Mucosa of stomach (tissue), 1 donor: ENCODE data around the gene PUS10.

Experiments used
- H3K27me3 ChIP-seq: one replicate; pipeline ENCODE4 v1.7.0; 2013; ENCODE audit warnings: mild to moderate bottlenecking, low read length; ENCODE audit not compliant: control insufficient read depth, insufficient read depth
- H3K36me3 ChIP-seq: one replicate; pipeline ENCODE4 v1.7.0; 2013; ENCODE audit warnings: low read length; ENCODE audit not compliant: control insufficient read depth, insufficient read depth
- H3K4me1 ChIP-seq: one replicate; pipeline ENCODE4 v1.7.0; 2013; ENCODE audit warnings: mild to moderate bottlenecking, low read length; ENCODE audit not compliant: control insufficient read depth, insufficient read depth
- H3K4me3 ChIP-seq: one replicate; pipeline ENCODE4 v1.7.0; 2013; ENCODE audit warnings: low read length
- H3K9ac ChIP-seq: one replicate; pipeline ENCODE4 v1.7.0; 2013; ENCODE audit warnings: mild to moderate bottlenecking, low read length, moderate library complexity
- H3K9me3 ChIP-seq: one replicate; pipeline ENCODE4 v1.7.0; 2013; ENCODE audit warnings: mild to moderate bottlenecking, low read length, moderate library complexity; ENCODE audit not compliant: control insufficient read depth
- donor health status: Pancreatic carcinoma.

PUS10 gene

GRCh38 chr2:60963190-60963589, 54.9 kb downstream of the PUS10 start:
- Histone ChIP-seq H3K9ac (no peak overlapping the region), H3K4me1 (no peaks in the 10 kb centered on the region), H3K4me3 (no peak overlapping the region), H3K36me3 (no peaks in the 10 kb centered on the region), H3K9me3 (no peaks in the 10 kb centered on the region), H3K27me3 (no peaks in the 10 kb centered on the region)

DNA sequence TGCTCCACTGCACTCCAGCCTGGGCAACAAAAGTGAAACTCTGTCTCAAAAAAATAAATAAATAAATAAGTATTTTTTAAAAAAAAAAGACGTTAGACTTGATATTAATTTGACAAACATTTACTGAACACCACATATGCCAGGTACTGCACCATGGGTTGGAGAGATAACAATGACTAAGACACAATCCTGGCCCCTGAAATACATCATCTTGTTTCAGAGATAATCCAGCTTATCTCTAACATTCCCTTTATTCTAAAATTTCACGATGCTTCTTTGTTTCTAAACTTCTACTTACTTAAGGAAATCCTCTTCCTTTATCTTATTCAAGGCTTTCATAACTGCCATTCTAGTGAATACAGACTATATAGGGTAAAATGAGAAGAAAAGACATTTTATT, 55.5 kb downstream of the PUS10 start:
- no peak overlapping the region for H3K4me3 ChIP-seq
- H3K9me3 ChIP-seq, result no peaks in the 10 kb centered on the region
- H3K9ac ChIP-seq, result no peak overlapping the region
- peaks cover 6% of the 10 kb centered on the region for H3K4me1 ChIP-seq
- H3K27me3 ChIP-seq, result no peaks in the 10 kb centered on the region
- H3K36me3 ChIP-seq, result no peaks in the 10 kb centered on the region

DNA sequence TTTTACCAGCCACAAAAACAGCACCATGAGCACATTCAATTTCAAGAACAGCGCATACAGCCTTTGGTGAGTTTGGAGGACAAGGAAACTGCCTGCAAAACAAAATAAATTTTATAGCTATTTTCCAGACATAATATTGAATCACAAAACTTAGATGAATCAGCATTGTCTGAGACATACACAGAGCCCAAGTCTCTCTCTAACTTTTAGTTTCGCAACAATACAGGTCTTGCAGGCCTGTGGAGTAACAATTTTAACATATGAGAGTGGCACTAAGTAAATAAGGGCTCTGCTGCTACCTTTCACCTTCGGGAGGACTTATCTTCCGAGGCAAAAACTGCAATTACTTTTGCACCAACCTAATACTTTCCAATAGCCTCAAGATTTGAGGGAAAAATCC, 56.6 kb downstream of the PUS10 start:
- Histone ChIP-seq H3K27me3 (no peaks in the 10 kb centered on the region), H3K9me3 (no peaks in the 10 kb centered on the region), H3K9ac (no peak overlapping the region), H3K36me3 (no peaks in the 10 kb centered on the region), H3K4me1 (peaks cover 10% of the 10 kb centered on the region), H3K4me3 (no peak overlapping the region)

DNA sequence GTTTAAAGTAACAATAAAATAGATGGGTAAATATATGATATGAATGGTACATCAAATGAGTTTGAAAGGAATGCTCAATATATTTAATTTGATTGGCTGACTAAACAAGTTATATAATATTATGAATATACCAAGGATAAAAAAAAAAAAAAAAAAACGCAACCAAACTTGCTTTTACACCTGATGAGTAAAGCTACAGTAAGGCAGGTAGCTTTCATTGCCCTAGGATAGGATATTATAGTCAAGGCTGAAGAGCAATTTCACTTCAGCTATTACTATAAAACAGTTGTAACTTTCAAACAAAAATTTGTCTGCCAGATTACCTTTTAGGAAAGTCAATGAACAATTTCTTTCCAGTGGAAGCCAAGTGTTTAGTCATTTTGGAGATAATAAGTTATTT, 57.3 kb downstream of the PUS10 start:
- Histone ChIP-seq H3K4me3 (no peak overlapping the region), H3K36me3 (no peaks in the 10 kb centered on the region), H3K4me1 (peaks cover 10% of the 10 kb centered on the region), H3K9ac (no peak overlapping the region), H3K9me3 (no peaks in the 10 kb centered on the region), H3K27me3 (no peaks in the 10 kb centered on the region)

DNA sequence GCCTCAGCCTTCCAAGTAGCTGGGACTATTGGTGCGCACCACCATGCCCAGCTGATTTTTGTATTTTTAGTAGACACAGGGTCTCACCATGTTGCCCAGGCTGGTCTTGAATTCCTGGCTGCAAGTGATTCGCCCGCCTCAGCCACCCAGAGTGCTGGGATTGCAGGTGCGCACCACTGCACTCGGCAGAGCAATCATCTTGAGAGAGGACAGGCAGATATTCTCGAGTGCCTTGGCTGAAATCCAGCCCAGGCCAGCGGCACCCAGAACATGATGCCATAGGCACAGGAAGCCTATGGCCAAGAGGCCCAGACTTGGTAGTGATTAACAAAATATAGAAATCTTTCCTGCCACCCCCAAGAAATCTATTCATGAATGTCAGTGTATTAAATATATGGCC, 58.6 kb downstream of the PUS10 start:
- Histone ChIP-seq H3K27me3 (no peaks in the 10 kb centered on the region), H3K4me3 (no peak overlapping the region), H3K9me3 (no peaks in the 10 kb centered on the region), H3K4me1 (peaks cover 10% of the 10 kb centered on the region), H3K9ac (no peak overlapping the region), H3K36me3 (no peaks in the 10 kb centered on the region)

DNA sequence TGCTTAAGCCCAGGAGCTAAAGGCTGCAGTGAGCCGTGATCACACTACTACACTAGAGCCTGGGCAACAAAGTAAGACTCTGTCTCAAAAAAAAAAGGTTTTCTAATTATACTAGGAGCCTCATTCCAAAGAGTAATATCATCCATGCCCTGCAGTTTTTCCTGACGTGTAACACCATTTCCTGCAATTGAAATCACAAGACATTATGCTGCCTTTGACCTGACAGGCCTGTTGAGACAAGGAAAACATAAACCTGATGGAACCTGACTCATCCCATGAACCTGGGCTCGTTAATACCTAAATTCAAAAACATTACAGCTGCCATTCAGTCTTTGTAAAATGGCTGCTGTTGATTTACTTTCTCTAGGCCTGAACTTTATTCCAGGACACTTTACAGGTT, 59.3 kb downstream of the PUS10 start:
- peaks cover 10% of the 10 kb centered on the region for H3K4me1 ChIP-seq
- no peaks in the 10 kb centered on the region for H3K36me3 ChIP-seq
- no peak overlapping the region for H3K9ac ChIP-seq
- no peaks in the 10 kb centered on the region for H3K9me3 ChIP-seq
- no peaks in the 10 kb centered on the region for H3K27me3 ChIP-seq
- no peak overlapping the region for H3K4me3 ChIP-seq

DNA sequence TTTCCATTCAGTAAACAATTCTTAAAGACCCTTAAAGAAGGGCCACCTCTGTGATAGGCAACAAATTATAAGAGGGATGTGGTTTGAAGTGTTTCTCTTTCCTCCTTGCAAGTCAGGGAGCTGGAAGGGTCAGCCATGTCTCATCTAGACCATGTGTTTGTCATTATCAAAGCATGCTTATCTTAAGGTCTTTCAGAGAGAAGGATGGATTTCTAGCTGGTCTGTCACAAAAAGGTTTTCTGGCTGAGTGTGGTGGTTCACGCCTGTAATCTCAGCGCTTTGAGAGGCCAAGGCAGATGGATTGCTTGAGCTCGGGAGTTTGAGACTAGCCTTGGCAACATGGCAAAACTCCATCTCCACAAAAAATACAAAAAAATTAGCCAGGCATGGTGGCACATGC, 59.7 kb downstream of the PUS10 start:
- H3K27me3 ChIP-seq, result no peaks in the 10 kb centered on the region
- no peaks in the 10 kb centered on the region for H3K9me3 ChIP-seq
- no peaks in the 10 kb centered on the region for H3K36me3 ChIP-seq
- H3K9ac ChIP-seq, result no peak overlapping the region
- H3K4me1 ChIP-seq, result peaks cover 10% of the 10 kb centered on the region
- H3K4me3 ChIP-seq, result no peak overlapping the region

GRCh38 chr2:60957643-60958042, 60.4 kb downstream of the PUS10 start:
- H3K36me3 ChIP-seq, result no peaks in the 10 kb centered on the region
- no peaks in the 10 kb centered on the region for H3K27me3 ChIP-seq
- H3K4me1 ChIP-seq, result peaks cover 10% of the 10 kb centered on the region
- no peaks in the 10 kb centered on the region for H3K9me3 ChIP-seq
- no peak overlapping the region for H3K9ac ChIP-seq
- no peak overlapping the region for H3K4me3 ChIP-seq

- H3K4me1 ChIP-seq, result peaks cover 10% of the 10 kb centered on the region
- no peaks in the 10 kb centered on the region for H3K27me3 ChIP-seq
- H3K36me3 ChIP-seq, result no peaks in the 10 kb centered on the region
- H3K9ac ChIP-seq, result no peak overlapping the region
- H3K9me3 ChIP-seq, result no peaks in the 10 kb centered on the region
- H3K4me3 ChIP-seq, result no peak overlapping the region
These were observed 60.8 kb downstream of the PUS10 start for GRCh38 chr2:60957224-60957623.

- peaks cover 10% of the 10 kb centered on the region for H3K4me1 ChIP-seq
- H3K27me3 ChIP-seq, result no peaks in the 10 kb centered on the region
- H3K36me3 ChIP-seq, result no peaks in the 10 kb centered on the region
- H3K4me3 ChIP-seq, result no peak overlapping the region
- H3K9me3 ChIP-seq, result no peaks in the 10 kb centered on the region
- no peak overlapping the region for H3K9ac ChIP-seq
These were observed 63.9 kb downstream of the PUS10 start for GRCh38 chr2:60954139-60954538.

DNA sequence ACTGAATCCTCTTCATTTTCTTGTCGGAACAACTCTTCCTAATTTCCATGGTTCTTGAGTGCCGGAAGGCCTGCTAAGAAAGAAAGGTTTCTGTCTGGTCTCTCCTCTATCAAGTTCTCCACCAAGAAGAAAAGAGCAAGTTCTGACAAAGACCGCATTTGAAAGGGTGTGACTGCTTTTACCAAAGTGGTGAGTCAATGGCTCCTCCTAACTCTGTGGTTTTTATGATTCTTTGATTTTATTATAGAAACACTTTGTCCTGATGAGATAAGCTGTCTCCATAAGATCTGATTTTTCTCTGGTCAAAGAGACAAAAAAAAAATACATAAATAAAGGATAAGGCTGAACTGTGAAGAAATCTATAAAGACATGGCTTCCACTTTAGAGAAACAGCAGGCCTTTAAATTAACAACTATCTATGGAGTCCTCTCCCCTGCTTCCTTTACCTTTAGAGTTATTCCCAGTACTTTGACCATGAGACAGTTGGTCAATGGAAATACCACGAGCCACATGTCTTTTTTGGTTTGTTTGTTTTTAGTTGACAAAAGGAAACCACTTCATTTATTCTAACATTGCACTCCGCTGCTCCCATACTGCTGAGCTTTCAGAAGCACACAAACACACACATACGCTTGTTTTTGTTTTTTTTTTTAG, 69.0 kb downstream of the PUS10 start:
- Histone ChIP-seq H3K4me3 (no peak overlapping the region), H3K36me3 (no peaks in the 10 kb centered on the region), H3K9ac (no peak overlapping the region), H3K27me3 (no peaks in the 10 kb centered on the region), H3K9me3 (no peaks in the 10 kb centered on the region), H3K4me1 (no peaks in the 10 kb centered on the region)

DNA sequence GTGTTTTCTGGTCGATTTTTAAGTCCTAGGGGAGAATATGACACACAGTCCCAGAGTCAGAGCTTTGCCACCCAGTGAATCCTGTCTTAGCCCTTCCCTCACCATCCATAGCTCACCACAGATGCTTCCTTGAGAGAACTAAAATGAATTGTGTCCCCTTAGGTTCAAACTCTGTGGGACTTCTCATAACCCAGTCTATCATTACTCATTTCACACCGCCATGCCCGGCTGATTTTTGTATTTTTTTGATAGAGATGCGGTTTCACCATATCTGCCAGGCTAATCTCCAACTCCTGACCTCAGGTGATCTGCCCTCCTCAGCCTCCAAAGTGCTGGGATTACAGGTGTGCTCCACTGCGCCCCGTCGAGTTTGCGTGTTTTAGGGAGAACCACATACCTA, 69.9 kb downstream of the PUS10 start:
- Histone ChIP-seq H3K4me3 (no peak overlapping the region), H3K9me3 (no peaks in the 10 kb centered on the region), H3K27me3 (no peaks in the 10 kb centered on the region), H3K36me3 (no peaks in the 10 kb centered on the region), H3K9ac (no peak overlapping the region), H3K4me1 (no peaks in the 10 kb centered on the region)

GRCh38 chr2:60947056-60947455, 71.0 kb downstream of the PUS10 start:
- Histone ChIP-seq H3K9me3 (no peaks in the 10 kb centered on the region), H3K4me3 (no peak overlapping the region), H3K27me3 (no peaks in the 10 kb centered on the region), H3K4me1 (no peaks in the 10 kb centered on the region), H3K9ac (no peak overlapping the region), H3K36me3 (no peaks in the 10 kb centered on the region)
